ENCODE results near the gene PTPRB.
"Not testable (repeated sequence)": the region's sequence is repeated elsewhere in the genome, so short reads cannot be mapped to it uniquely, and the experiment has no call there.

The PTPRB gene

DNA sequence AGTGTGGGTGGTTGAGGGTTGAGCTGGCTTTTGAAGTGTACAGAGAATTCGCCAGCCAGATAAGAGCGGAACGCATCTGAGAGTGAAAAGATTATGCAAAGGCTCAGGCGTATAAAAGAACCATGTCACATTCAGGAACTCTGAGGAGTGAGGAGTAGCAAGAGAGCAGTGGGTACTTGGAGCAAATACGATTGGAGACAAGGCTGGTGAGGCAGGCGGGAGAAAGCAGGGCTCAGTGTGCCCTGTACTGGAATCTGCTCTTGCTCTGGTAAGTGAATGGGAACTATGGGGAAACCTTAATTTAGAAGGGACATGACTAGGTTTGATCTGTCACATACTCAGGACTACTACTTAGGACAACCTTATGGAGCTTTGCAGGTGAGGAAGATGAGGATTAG lies 87.0 kb downstream of the PTPRB start:
- in situ Hi-C loops (cut with HindIII; ENCODE audit: low sequenced_read_pairs) = no loop called here

DNA sequence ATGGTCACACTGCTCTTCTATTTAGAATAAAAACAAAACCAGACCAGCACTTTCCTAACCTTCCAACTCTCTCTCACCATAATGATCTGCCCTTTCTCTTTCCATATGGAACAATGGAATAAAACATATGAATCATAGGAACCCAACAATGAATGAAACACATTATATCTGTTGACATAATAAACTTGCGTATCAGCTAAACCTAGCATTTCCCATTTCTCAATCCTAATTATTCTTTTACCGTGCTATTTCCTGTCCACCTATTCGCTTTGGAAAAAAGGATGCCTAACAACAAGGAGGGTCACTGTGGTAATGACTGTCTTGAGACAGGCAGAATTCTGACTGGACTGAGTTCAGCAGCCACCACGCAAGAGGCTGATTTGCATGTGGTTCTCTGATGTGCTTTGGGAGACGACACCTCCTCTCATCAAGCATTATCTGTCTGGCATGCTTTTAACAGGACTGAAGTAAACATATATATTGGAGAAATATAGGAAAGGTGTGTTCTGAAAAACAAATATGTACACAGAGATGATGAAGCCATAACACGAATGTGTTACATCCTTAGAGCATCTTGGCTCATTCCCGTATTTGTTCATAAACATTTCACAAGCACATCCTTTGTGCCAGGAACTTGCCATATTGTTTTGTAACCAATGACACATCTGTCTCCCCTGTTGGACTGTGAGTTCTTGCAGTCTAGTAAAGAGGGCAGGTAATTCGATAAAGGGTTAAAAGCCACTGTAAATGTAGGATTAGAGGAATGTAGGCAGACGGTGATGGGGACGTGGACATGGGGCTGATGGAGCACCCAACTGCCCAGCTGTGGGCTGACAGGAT lies 87.7 kb downstream of the PTPRB start:
- in situ Hi-C loops (cut with HindIII; ENCODE audit: low sequenced_read_pairs) = no loop called here

DNA sequence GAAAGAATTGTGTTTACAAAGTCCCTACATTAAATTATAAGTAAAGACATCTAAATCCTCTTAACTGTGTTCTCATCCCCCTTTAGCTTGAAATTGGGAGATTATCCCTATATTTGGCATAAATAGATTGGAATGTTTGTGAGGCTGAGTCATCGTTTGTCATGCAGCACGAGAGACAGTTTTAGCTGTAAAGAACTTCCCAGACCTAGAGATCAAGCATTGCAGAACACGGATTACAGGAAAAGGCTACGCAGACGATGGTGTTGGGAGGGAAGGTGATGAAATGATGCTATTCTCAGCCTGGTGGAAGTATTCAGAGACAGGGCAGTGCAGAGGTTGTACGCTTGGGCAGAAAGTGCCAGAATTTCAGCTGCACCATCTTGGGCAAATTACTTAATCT lies 93.8 kb downstream of the PTPRB start:
- in situ Hi-C loops (cut with HindIII; ENCODE audit: low sequenced_read_pairs) = no loop called here

DNA sequence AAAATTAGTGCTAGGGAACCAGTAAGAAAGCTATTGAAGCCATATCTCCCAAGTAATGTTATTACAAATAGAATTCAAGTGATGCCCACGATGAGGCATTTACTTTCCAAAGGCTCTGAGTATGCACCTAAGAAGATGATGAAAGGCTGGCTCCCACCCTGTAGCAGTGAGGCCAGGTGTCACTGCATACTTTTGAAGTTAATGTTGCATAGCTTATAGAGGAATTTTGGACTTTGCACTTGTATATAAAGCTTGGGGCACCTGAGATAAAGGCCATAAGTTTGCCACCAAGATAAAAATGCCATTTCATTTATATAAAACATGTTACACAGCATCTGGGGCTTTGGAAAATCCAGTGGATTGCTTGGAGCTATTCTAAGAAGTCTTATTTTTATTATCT lies 96.2 kb downstream of the PTPRB start:
- in situ Hi-C loops (cut with HindIII; ENCODE audit: low sequenced_read_pairs) = no loop called here

DNA sequence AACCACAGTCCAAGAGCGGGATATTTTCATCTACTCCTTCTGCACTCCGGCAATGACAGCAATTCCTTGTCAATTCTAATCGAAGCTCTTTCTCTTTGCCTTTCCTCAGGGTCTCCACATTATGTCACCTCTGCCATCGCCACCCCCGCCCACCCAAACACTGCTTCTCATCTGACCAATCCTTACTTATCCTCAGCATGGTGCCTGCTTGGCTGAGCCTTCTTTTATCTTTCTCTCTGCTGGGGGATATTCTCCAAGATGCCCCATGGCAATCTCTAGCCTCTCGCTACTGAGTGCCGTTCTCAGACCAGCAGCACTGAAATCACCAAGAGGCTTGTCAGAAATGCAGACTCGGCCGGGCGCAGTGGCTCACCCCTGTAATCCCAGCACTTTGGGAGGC lies 100.6 kb downstream of the PTPRB start:
- in situ Hi-C loops (cut with HindIII; ENCODE audit: low sequenced_read_pairs) = no loop called here

DNA sequence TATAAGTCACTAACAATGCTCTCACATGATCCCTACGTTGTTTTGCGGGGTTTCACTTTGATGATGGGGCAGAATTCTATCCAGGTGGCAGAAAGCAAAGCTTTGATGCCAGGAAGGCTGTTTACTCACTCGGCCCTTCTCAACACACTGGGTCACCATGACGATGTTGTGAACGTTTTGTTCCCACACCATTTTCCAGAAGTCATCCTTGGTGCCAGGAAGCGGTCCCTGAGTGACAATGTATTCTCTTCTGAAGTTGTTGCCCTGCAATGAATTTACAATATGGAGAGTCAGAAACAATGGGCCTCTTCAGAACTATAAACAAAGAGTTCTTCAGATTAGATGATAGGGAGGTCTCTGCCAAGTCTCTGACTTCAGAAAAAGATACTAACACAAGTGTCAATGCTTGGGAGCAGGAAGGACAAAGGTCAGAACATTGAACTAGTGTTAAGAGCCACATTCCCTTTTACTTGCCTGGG lies 101.3 kb downstream of the PTPRB start:
- in situ Hi-C loops (cut with HindIII; ENCODE audit: low sequenced_read_pairs) = no loop called here

DNA sequence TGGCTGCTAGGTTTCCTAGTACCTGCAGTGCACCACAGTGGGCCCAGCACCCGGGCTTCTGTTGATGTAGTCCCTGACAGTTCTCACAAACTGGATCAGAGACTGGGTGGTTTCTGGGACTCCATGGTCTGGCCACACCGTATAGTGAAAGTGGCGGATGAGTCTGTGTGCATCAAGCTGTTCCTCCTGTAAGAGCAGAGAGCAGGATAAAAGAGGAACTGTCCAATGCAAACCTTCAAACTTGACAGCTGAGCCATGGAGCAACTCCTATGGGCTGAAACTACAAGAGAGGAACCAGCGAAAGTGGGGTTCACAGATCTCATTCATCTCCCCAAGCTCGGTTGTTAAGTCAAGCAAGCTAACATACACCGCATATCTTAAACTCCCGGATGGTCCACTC lies 102.8 kb downstream of the PTPRB start:
- in situ Hi-C loops (cut with HindIII; ENCODE audit: low sequenced_read_pairs) = no loop called here

DNA sequence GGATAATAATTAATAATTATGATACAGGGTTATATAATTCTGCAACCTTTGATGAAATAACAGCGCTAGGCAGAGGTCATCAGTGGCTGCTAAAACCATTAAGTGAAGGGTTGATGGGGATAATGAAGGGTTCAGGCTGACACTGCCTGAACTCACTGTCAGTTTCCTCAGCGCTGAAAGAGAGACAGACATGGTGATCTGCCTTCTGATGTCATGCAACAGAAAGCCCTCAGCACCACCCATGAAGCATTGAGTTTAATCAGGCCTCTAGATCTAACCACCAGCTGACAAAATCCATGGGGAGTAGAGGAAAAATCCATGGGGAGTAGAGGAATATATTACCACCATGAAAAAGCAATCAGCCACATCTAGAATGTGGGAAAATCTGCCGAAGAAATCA lies 107.6 kb downstream of the PTPRB start:
- in situ Hi-C loops (cut with HindIII; ENCODE audit: low sequenced_read_pairs) = no loop called here

DNA sequence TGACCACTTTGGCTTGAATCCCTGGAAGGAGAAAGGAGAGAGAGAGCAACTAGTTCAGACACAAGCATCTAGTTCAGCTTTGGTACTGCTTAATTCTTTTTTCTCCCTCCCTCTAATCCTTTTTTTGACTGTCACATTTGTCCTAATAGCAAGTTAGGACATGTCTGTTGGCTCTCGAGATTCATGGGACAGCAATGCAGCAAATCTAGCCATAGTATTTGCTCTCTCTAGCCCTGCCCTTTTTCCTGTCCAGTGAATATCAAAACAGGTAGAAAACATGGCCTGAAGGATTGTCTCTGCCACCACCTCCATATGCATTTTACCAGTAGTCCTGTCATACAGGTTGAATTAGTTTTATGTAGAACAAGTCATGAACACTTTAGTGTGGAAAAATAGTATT lies 116.4 kb downstream of the PTPRB start:
- in situ Hi-C loops (cut with HindIII; ENCODE audit: low sequenced_read_pairs) = no loop called here

DNA sequence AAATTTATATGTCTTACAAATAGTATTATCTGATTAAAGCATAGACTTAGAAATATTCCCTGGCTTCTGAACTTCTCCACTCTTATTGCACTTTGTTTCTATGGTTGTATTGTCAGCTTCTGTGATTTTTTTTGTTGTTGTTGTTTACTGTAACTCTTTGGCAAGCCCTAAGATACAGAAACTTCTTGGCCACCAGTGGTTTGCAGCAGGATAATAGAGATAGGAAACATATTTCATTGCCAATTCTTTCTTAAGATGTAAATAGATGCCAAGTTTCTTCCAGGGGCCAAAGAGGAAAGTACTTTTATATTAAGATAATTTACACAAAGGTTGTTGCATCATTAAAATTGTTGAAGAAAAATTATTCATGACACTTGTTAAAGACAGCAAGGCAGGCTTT lies 123.8 kb downstream of the PTPRB start:
- in situ Hi-C loops (cut with HindIII; ENCODE audit: low sequenced_read_pairs) = no loop called here

DNA sequence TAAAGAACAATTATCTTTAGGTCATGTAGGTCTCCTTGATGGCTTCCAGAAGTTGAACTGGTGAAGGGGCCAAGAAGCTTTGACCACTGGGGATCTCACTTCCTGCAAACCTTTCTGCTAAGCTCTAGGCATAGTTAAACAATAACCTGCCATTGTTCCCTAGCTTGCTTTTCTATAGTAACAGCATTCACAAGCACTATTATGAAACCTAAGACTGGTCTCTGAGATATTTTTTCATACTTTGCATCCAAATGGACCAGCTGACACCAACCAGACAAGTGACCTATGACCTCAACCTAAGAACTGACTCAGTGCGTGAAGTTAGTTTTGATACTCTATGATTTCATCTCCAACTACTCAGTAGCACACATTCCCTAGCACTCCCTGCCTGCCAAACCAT lies 129.1 kb downstream of the PTPRB start:
- in situ Hi-C loops (cut with HindIII; ENCODE audit: low sequenced_read_pairs) = no loop called here

DNA sequence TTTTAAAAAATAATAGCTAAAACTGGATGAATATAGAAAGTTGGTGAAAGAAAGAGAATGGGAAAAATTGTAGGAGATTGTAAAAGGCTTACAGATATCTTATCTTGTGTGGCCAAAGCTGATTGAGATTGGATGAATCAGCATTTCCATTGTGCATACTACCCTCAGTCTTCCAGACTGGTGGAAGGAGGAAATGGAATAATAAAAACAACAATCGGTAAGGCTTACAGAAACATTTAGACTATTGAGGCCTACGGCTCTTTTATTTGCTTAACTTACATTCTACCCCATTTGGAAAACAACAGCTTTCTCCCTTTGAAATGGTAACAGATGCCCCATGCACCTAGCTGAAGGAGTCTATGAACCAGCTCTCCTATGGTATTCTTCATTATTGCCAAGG lies 129.8 kb downstream of the PTPRB start:
- in situ Hi-C loops (cut with HindIII; ENCODE audit: low sequenced_read_pairs) = no loop called here

DNA sequence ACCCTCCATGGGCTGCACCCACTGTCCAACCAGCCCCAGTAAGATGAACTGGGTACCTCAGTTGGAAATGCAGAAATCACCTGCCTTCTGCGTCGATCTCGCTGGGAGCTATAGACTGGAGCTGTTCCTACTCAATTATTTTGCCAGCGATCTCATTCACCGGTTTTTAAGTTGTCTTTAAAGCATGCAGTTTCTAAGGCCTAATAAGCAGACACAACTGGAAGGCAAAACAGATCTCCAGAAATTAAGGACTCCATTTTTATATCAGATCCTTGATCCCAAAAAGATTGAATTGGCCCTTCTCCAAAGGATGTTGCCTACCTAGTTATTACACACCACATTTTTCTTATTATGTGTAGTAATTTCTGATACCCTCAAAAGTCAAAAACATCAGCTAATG lies 139.7 kb downstream of the PTPRB start:
- in situ Hi-C loops (cut with HindIII; ENCODE audit: low sequenced_read_pairs) = no loop called here

DNA sequence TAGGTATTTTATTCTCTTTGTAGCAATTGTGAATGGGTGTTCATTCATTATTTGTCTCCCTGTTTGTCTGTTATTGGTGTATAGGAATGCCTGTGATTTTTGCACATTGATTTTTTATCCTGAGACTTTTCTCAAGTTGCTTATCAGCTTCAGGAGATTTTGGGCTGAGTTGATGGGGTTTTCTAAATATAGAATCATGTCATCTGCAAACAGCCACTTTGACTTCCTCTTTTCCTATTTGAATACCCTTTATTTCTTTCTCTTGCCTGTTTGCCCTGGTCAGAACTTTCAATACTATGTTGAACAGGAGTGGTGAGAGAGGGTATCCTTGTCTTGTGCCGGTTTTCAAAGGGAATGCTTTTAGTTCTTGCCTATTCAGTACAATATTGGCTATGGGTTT lies 144.3 kb downstream of the PTPRB start:
- in situ Hi-C loops (cut with HindIII; ENCODE audit: low sequenced_read_pairs) = not testable (repeated sequence)

DNA sequence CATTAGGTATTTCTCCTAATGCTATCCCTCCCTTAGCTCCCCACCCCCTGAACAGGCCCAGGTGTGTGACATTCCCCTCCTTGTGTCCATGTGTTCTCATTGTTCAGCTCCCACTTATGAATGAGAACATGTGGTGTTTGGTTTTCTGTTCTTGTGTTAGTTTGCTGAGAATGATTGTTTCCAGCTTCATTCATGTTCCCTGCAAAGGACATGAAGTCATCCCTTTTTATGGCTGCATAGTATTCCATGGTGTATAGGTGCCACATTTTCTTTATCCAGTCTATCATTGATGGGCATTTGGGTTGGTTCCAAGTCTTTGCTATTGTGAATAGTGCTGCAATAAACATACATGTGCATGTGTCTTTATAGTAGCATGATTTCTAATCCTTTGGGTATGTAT lies 146.3 kb downstream of the PTPRB start:
- in situ Hi-C loops (cut with HindIII; ENCODE audit: low sequenced_read_pairs) = not testable (repeated sequence)

DNA sequence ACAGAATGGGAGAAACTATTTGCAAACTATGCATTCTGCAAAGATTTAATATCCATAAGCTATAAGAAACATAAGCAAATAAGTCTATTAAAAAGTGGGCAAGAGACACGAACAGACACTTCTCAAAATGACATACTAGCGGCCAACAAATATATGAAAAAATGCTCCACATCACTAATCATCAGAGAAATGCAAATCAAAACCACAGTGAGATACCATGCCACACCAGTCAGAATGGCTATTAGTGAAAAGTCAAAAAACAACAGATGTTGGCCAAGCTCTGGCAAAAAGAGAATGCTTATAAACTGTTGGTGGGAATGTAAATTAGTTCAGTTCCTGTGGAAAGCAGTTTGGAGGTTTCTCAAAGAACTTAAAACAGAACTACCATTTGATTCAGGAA lies 149.8 kb downstream of the PTPRB start:
- in situ Hi-C loops (cut with HindIII; ENCODE audit: low sequenced_read_pairs) = no loop called here

DNA sequence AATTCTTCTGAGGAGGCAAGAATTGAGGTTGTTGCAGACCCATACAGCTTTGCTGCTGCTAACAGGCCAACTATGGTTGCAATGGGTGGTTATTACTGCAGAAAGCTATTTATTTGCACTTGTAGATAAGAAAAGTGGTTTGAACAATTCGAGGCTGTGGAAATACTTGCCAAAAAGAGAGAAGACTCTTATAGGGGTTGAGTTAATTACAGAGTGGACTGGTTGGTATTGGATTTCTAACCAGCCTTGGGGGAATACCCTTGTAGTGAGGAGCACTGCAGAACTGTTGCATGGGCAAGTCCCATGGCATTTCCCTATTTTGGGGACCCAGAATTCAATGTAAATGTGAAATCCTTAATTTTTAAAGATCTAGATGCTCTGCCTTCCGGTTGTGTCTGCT lies 150.6 kb downstream of the PTPRB start:
- in situ Hi-C loops (cut with HindIII; ENCODE audit: low sequenced_read_pairs) = no loop called here

DNA sequence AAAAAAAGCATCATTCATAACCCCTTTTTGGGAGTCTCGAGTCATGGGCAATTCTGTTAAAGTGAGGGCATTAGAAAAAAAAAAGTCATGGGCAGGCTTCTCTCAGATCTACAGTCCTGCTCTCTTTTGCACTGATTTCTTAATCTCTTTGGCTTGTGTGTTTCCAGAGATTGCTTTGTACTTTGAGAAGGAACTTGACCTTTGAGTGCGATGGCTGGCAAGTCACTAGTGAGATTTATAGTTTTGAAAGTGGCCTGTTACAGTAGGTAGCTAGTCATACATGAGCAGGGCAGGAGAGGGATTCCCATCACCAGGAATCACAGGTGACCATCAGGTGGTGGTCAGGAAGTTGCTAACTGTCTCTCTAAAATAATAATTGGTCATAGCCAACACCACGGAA lies 151.5 kb downstream of the PTPRB start:
- in situ Hi-C loops (cut with HindIII; ENCODE audit: low sequenced_read_pairs) = no loop called here

DNA sequence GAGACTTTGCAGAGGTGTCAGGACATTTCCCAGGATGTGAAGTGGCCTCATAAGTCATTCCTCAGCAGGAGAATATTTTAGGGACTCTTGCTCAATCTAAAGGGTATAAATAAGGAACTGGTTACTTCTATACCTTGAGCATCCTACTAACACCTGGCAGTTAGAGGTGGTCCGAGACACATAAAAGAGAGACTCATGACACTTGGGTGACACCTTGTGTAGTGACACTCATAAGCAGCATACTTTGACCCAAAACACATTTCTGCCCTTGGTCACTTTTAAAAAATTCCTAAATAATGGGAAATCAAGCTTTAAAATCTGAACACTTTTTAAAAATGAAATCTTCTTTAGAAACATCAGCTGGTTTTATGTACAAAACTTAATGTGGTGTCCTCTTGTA lies 152.8 kb downstream of the PTPRB start:
- in situ Hi-C loops (cut with HindIII; ENCODE audit: low sequenced_read_pairs) = no loop called here

DNA sequence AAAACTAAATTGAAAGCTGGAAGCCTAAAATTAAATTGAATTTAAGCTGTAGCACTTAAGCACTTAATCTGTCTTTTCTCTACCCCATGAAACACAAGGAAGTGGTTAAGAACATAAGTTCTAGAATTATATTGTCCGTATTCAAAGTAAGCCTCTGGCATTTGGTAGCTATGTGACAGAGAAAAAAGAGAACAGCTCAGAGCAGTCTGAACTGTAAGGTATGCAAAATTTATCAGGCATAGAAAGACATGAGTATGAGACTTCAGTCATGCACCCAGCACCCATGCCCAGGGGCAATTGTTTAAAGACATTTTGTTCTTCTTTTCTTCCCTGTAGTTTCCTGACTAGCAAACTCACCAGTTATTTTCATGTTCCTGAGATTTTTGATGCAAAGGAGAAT lies 154.5 kb downstream of the PTPRB start:
- in situ Hi-C loops (cut with HindIII; ENCODE audit: low sequenced_read_pairs) = no loop called here

DNA sequence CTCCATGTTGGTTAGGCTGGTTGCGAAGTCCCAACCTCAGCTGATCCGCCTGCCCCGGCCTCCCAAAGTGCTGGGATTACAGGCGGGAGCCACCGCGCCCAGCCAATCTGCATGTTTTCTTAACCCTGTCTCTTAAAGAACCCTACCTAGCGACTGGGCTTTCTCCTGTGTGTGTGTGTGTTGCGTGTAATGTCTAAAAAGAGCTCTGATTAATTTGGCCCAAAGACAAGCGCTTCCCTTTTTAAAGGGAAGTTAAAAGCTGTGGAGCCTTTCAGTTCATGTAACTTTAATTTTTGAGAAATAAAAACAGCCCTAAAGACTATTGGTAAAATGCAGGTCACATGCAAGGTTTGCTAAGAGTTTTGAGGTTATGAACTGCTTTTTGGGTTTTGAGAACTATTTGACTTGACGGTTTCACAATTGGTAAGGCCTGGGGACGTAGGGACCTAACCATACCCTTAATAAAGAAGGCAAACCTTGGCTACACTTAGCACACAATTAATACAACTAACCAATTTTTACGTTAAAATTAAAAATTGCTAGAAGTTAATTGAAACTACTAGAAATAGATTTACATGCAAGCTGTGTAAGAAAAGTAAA lies 167.9 kb downstream of the PTPRB start:
- in situ Hi-C loops (cut with HindIII; ENCODE audit: low sequenced_read_pairs) = no loop called here

DNA sequence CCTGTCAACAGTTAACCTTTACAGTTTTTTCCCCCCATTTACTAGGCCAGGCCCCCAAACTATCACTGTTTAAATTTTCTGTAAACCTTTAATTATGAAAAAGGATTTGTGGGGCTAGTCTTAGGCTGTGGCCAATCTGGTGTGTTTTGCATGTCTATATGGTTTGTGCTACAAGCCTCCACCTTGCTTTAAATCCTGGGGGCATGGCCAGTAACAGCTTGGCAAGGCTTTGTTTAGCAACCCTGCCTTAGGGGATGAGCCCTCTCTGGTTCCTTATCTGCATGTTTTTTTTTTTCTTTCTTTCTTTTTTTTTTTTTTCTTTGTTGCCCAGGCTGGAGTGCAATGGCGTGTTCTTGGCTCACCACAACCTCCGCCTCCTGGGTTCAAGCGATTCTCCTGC lies 168.5 kb downstream of the PTPRB start:
- in situ Hi-C loops (cut with HindIII; ENCODE audit: low sequenced_read_pairs) = no loop called here

All from endothelial cell of hepatic sinusoid (primary cell).